Limb (tissue), 2 donors: Measurements from ENCODE around the gene PPFIA4.
A peak's percentile ranks its signal among the peaks of the same experiment; 100 is the strongest.

ENCODE experiments used
- DNase-seq, 2 donors: peaks; one replicate each; pipeline ENCODE4 v3.0.0-alpha.2; 2016; ENCODE audit errors: extremely low spot score in 2 of 2

Gene PPFIA4

GRCh38 chr1:203099805-203100515 lies 73.7 kb downstream of the PPFIA4 start:
- no peak for DNase-seq

- DNase-seq: no peak
Observed at GRCh38 chr1:203100516-203100869, 74.2 kb downstream of the PPFIA4 start.

GRCh38 chr1:203101813-203102634 lies 75.7 kb downstream of the PPFIA4 start:
- DNase-seq: no peak

- DNase-seq: no peak
Observed at GRCh38 chr1:203103216-203103615, 76.9 kb downstream of the PPFIA4 start.

- DNase-seq: no peak
Observed at GRCh38 chr1:203103829-203104495, 77.7 kb downstream of the PPFIA4 start.

- no peak for DNase-seq
Observed at GRCh38 chr1:203104789-203105390, 78.6 kb downstream of the PPFIA4 start.

- DNase-seq: no peak
Observed at GRCh38 chr1:203112475-203112874, 86.2 kb downstream of the PPFIA4 start.

GRCh38 chr1:203113308-203113707 lies 87.0 kb downstream of the PPFIA4 start:
- DNase-seq: no peak

GRCh38 chr1:203114202-203114601 lies 87.9 kb downstream of the PPFIA4 start:
- no peak for DNase-seq

- peak in 1 of 2 donors; percentile 38 for DNase-seq
Observed at GRCh38 chr1:203116091-203116820, 90.0 kb downstream of the PPFIA4 start.

- peak; percentile 66 to 88 for DNase-seq
Observed at GRCh38 chr1:203117611-203118575, 91.6 kb downstream of the PPFIA4 start.

- no peak for DNase-seq
Observed at GRCh38 chr1:203120325-203121153, 94.2 kb downstream of the PPFIA4 start.

- no peak for DNase-seq
Observed at GRCh38 chr1:203121186-203122015, 95.1 kb downstream of the PPFIA4 start.

GRCh38 chr1:203122159-203122558 lies 95.9 kb downstream of the PPFIA4 start:
- no peak for DNase-seq

GRCh38 chr1:203124011-203124410 lies 97.7 kb downstream of the PPFIA4 start:
- DNase-seq: no peak

GRCh38 chr1:203124546-203125317 lies 98.4 kb downstream of the PPFIA4 start:
- DNase-seq: no peak

GRCh38 chr1:203126151-203126865 lies 100.0 kb downstream of the PPFIA4 start:
- DNase-seq: peak in 1 of 2 donors; percentile 37
